ENCODE results near the gene MAGI2. TPM values are rescaled to one million over a fixed set of nuclear protein-coding genes. Genes with fewer than 3 reads are reported as not detected.

MAGI2 gene
- total RNA-seq, 4 donors from 2014 or later = 7.8 to 44.7 (median 21.1) TPM

GRCh38 chr7:78764571-78764970 is 688.9 kb downstream of the MAGI2 start:
- 89 to 100% methylated on average over 3 of the region's 3 CpGs for WGBS, 2 donors (ENCODE audit: low coverage in 1 of 2)
- no peaks in the 10 kb centered on the region for H3K27me3 ChIP-seq
- H3K9me3 ChIP-seq = no peaks in the 10 kb centered on the region
- ATAC-seq = no peak
- H3K4me1 ChIP-seq = peaks cover 0 to 11% (median 0%) of the 10 kb centered on the region in 3 donors
- H3K4me3 ChIP-seq = no peak overlapping the region
- no peak overlapping the region for H3K27ac ChIP-seq
- TF ChIP-seq CTCF (IDR thresholded peaks at IDR 0.05) = no peak
- no peak for TF ChIP-seq EP300 (IDR thresholded peaks at IDR 0.05)
- TF ChIP-seq POLR2A (IDR thresholded peaks at IDR 0.05) = no peak
- TF ChIP-seq POLR2AphosphoS5 (IDR thresholded peaks at IDR 0.05) = no peak
- H3K36me3 ChIP-seq = no peaks in the 10 kb centered on the region

- Histone ChIP-seq H3K4me3 (no peak overlapping the region), H3K27ac (no peak overlapping the region), H3K36me3 (no peaks in the 10 kb centered on the region), H3K27me3 (no peaks in the 10 kb centered on the region), H3K4me1 (no peaks in the 10 kb centered on the region), H3K9me3 (no peaks in the 10 kb centered on the region)
- TF ChIP-seq POLR2A (IDR thresholded peaks at IDR 0.05) (no peak), POLR2AphosphoS5 (IDR thresholded peaks at IDR 0.05) (no peak), EP300 (IDR thresholded peaks at IDR 0.05) (no peak), CTCF (IDR thresholded peaks at IDR 0.05) (no peak)
- no peak for ATAC-seq
- 87 to 88% methylated on average over 1 of the region's 1 CpG for WGBS, 2 donors (ENCODE audit: low coverage in 1 of 2)
Observed at GRCh38 chr7:78762625-78763024, 690.8 kb downstream of the MAGI2 start.

GRCh38 chr7:78760620-78761355 is 692.7 kb downstream of the MAGI2 start:
- TF ChIP-seq CTCF (IDR thresholded peaks at IDR 0.05) (no peak), POLR2A (IDR thresholded peaks at IDR 0.05) (no peak), POLR2AphosphoS5 (IDR thresholded peaks at IDR 0.05) (no peak)
- Histone ChIP-seq H3K4me3 (no peak overlapping the region), H3K27me3 (no peaks in the 10 kb centered on the region), H3K36me3 (no peaks in the 10 kb centered on the region), H3K9me3 (no peaks in the 10 kb centered on the region), H3K4me1 (no peaks in the 10 kb centered on the region), H3K27ac (no peak overlapping the region)
- 64% methylated on average over 2 to 4 of the region's 4 CpGs for WGBS, 2 donors (ENCODE audit: low coverage in 1 of 2)
- no peak for ATAC-seq

- no peak overlapping the region for H3K27ac ChIP-seq
- ATAC-seq = no peak
- no peak for TF ChIP-seq CTCF (IDR thresholded peaks at IDR 0.05)
- TF ChIP-seq POLR2A (IDR thresholded peaks at IDR 0.05) = no peak
- TF ChIP-seq EP300 (IDR thresholded peaks at IDR 0.05) = no peak
- TF ChIP-seq POLR2AphosphoS5 (IDR thresholded peaks at IDR 0.05) = no peak
- peaks cover 0 to 9% (median 0%) of the 10 kb centered on the region in 3 donors for H3K9me3 ChIP-seq
- H3K27me3 ChIP-seq = no peaks in the 10 kb centered on the region
- no peaks in the 10 kb centered on the region for H3K36me3 ChIP-seq
- no peak overlapping the region for H3K4me3 ChIP-seq
- no peaks in the 10 kb centered on the region for H3K4me1 ChIP-seq
Observed at GRCh38 chr7:78752554-78752953, 700.9 kb downstream of the MAGI2 start.

GRCh38 chr7:78751253-78751652 is 702.2 kb downstream of the MAGI2 start:
- Histone ChIP-seq H3K27me3 (no peaks in the 10 kb centered on the region), H3K9me3 (peaks cover 0 to 9% (median 0%) of the 10 kb centered on the region in 3 donors), H3K4me3 (no peak overlapping the region), H3K27ac (no peak overlapping the region), H3K36me3 (no peaks in the 10 kb centered on the region), H3K4me1 (no peaks in the 10 kb centered on the region)
- no peak for ATAC-seq
- 71 to 80% methylated on average over 4 of the region's 4 CpGs for whole genome bisulfite sequencing, 2 donors (ENCODE audit: low coverage in 1 of 2)
- no peak for TF ChIP-seq EP300 (IDR thresholded peaks at IDR 0.05)
- TF ChIP-seq POLR2A (IDR thresholded peaks at IDR 0.05) = no peak
